ENCODE data around the gene P2RX3.

P2RX3 gene

GRCh38 chr11:57342702-57343101, 4.5 kb downstream of the P2RX3 start:
- H3K4me1 ChIP-seq (ENCODE audit: control insufficient read depth, insufficient read depth, low read length): peaks cover 23% of the 10 kb centered on the region
- no peaks in the 10 kb centered on the region for H3K36me3 ChIP-seq (ENCODE audit: control insufficient read depth, insufficient read depth, low read length)
- H3K27ac ChIP-seq (ENCODE audit: low read depth, low read length): no peak overlapping the region
- no peak overlapping the region for H3K4me3 ChIP-seq (ENCODE audit: low read depth, low read length)
- no peaks in the 10 kb centered on the region for H3K9me3 ChIP-seq (ENCODE audit: control insufficient read depth, insufficient read depth, low read length)
- no peak overlapping the region for H3K9ac ChIP-seq (ENCODE audit: low read depth, low read length)
- peaks cover 17% of the 10 kb centered on the region; the same call in 1 of the 2 replicates for H3K27me3 ChIP-seq (ENCODE audit: control insufficient read depth, insufficient read depth, low read length)

DNA sequence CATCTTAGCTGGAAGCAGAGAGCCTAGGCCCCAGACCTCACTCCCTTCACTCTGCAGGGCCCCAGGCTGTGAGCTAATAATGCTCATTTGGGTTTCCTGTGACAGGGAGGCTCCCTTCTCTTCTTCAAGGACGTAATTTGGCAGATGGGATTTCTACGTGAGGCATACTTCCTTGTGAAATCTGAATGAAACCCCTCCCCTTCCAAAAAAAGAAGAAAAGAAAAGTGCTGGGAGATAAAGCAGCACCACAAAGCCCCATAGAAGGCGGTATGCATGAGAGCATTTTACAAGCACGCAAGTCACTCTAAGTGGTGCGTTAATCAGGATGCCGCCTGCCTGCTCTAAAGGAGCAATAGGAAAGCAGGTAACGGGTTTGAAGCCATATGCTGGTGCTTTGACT, 5.7 kb downstream of the P2RX3 start:
- Histone ChIP-seq H3K4me1 (ENCODE audit: control insufficient read depth, insufficient read depth, low read length) (peaks cover 23% of the 10 kb centered on the region), H3K4me3 (ENCODE audit: low read depth, low read length) (no peak overlapping the region), H3K27ac (ENCODE audit: low read depth, low read length) (no peak overlapping the region), H3K27me3 (ENCODE audit: control insufficient read depth, insufficient read depth, low read length) (peaks cover 22% of the 10 kb centered on the region; the same call in 1 of the 2 replicates), H3K9ac (ENCODE audit: low read depth, low read length) (no peak overlapping the region), H3K36me3 (ENCODE audit: control insufficient read depth, insufficient read depth, low read length) (no peaks in the 10 kb centered on the region), H3K9me3 (ENCODE audit: control insufficient read depth, insufficient read depth, low read length) (no peaks in the 10 kb centered on the region)

- Histone ChIP-seq H3K36me3 (ENCODE audit: control insufficient read depth, insufficient read depth, low read length) (no peaks in the 10 kb centered on the region), H3K27me3 (ENCODE audit: control insufficient read depth, insufficient read depth, low read length) (peaks cover 22% of the 10 kb centered on the region; the same call in 1 of the 2 replicates), H3K4me1 (ENCODE audit: control insufficient read depth, insufficient read depth, low read length) (peaks cover 23% of the 10 kb centered on the region), H3K9me3 (ENCODE audit: control insufficient read depth, insufficient read depth, low read length) (no peaks in the 10 kb centered on the region), H3K9ac (ENCODE audit: low read depth, low read length) (no peak overlapping the region), H3K4me3 (ENCODE audit: low read depth, low read length) (no peak overlapping the region), H3K27ac (ENCODE audit: low read depth, low read length) (no peak overlapping the region)
Observed at GRCh38 chr11:57344826-57345225, 6.7 kb downstream of the P2RX3 start.

DNA sequence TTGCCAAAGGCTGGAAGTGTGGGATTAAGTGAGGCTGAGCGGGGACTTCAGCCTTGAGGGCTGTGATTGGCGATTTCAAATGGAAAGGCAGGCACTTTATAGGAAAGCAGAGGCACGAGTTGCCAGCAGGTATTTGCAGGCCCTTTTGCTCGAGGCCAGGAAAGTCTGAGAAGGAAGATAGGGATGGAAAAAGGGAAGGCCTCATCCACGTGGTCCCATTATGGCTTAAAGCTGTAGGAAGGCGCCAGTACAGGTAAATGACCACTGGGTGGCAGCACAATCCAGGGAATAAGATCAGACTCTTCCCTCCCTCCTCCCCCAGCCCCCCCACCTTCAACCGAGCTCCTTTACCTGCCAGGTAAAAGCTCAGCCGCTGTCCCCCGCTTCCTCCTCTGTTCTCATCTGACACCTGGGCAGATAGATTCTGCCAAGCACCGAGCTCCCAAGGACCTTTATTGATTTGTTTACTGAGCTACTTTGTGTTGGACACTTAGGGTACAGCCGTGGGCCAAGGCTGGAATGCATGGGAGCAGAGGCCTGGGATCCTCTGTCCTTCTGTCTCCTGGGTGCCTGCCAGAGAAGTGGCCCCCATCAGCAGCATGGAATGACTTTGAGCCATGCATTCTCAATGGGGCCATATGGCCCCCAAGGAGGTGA, 7.5 kb downstream of the P2RX3 start:
- Histone ChIP-seq H3K36me3 (ENCODE audit: control insufficient read depth, insufficient read depth, low read length) (no peaks in the 10 kb centered on the region), H3K4me3 (ENCODE audit: low read depth, low read length) (no peak overlapping the region), H3K27ac (ENCODE audit: low read depth, low read length) (no peak overlapping the region), H3K9ac (ENCODE audit: low read depth, low read length) (peak overlapping the region; percentile 16; the same call in 1 of the 2 replicates), H3K4me1 (ENCODE audit: control insufficient read depth, insufficient read depth, low read length) (peaks cover 16% of the 10 kb centered on the region), H3K27me3 (ENCODE audit: control insufficient read depth, insufficient read depth, low read length) (peaks cover 19% of the 10 kb centered on the region; the same call in 1 of the 2 replicates), H3K9me3 (ENCODE audit: control insufficient read depth, insufficient read depth, low read length) (no peaks in the 10 kb centered on the region)

DNA sequence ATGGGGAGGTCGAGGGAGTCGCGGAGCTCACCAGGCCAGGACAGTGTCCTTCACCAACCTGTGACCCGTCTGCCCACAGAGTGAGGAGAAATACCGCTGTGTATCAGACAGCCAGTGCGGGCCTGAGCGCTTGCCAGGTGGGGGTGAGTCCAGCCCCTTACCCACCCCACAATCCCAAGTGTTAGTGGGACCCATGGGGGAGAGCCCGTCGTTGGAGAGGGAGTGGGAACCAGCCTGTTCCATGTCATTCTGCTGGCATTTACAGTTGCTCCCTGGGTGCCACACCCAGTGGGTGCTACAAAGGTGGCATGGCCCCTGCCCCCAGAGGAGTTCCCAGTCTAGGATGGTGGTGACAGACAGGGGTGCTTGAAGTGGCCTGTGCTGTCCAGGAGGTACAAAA, 9.2 kb downstream of the P2RX3 start:
- Histone ChIP-seq H3K9ac (ENCODE audit: low read depth, low read length) (no peak overlapping the region), H3K9me3 (ENCODE audit: control insufficient read depth, insufficient read depth, low read length) (no peaks in the 10 kb centered on the region), H3K27me3 (ENCODE audit: control insufficient read depth, insufficient read depth, low read length) (peaks cover 11% of the 10 kb centered on the region; the same call in 1 of the 2 replicates), H3K4me1 (ENCODE audit: control insufficient read depth, insufficient read depth, low read length) (peaks cover 16% of the 10 kb centered on the region), H3K36me3 (ENCODE audit: control insufficient read depth, insufficient read depth, low read length) (no peaks in the 10 kb centered on the region), H3K27ac (ENCODE audit: low read depth, low read length) (no peak overlapping the region), H3K4me3 (ENCODE audit: low read depth, low read length) (no peak overlapping the region)

DNA sequence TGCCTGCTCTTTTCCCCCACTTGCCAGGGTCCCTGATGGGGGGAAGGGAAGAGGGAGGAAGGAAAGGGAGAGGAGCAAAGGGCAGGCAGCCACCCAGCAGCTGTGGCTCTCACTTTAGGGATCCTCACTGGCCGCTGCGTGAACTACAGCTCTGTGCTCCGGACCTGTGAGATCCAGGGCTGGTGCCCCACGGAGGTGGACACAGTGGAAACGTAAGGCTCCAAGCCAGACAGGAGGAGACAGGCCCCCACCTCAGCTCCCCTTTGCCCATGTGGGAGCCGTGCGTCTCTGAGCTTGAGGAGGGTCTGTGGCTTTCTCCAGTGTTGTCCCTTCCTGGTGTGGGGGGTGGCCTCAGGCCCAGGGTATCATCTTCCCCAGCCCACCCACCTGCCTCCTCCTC, 9.9 kb downstream of the P2RX3 start:
- no peaks in the 10 kb centered on the region for H3K36me3 ChIP-seq (ENCODE audit: control insufficient read depth, insufficient read depth, low read length)
- no peaks in the 10 kb centered on the region for H3K9me3 ChIP-seq (ENCODE audit: control insufficient read depth, insufficient read depth, low read length)
- H3K9ac ChIP-seq (ENCODE audit: low read depth, low read length): no peak overlapping the region
- H3K4me1 ChIP-seq (ENCODE audit: control insufficient read depth, insufficient read depth, low read length): peaks cover 13% of the 10 kb centered on the region
- peaks cover 11% of the 10 kb centered on the region; the same call in 1 of the 2 replicates for H3K27me3 ChIP-seq (ENCODE audit: control insufficient read depth, insufficient read depth, low read length)
- no peak overlapping the region for H3K27ac ChIP-seq (ENCODE audit: low read depth, low read length)
- H3K4me3 ChIP-seq (ENCODE audit: low read depth, low read length): no peak overlapping the region

DNA sequence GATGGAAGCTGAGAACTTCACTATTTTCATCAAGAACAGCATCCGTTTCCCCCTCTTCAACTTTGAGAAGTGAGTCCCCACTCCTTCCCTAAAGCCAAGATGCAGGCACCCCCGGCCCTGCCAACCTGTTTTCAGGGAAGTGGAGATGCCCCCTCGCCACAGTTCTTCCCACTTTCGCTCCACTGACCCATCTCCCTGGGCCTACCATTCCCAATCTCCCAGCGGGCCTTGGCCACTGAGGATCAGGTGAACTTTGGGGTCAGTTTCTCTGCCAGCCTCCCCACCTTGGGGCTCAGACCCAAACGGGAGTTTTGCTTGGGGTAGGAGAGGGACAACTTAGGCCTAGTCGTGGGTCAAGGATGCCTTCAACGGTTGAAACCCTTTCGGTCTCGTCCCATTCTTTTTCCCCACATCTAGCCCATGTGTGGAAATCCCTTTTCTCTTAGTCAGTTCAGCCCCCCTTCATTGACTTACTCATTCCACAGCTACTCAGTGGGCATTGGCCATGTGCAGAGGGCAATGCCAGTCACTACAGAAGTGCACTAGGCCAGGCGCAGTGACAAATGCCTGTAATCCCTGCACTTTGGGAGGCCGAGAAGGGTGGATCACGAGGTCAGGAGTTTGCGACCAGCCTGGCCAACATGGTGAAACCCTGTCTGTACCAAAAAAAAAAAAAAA, 10.6 kb downstream of the P2RX3 start:
- Histone ChIP-seq H3K9ac (ENCODE audit: low read depth, low read length) (no peak overlapping the region), H3K9me3 (ENCODE audit: control insufficient read depth, insufficient read depth, low read length) (no peaks in the 10 kb centered on the region), H3K27ac (ENCODE audit: low read depth, low read length) (no peak overlapping the region), H3K4me1 (ENCODE audit: control insufficient read depth, insufficient read depth, low read length) (peaks cover 10% of the 10 kb centered on the region), H3K36me3 (ENCODE audit: control insufficient read depth, insufficient read depth, low read length) (no peaks in the 10 kb centered on the region), H3K27me3 (ENCODE audit: control insufficient read depth, insufficient read depth, low read length) (peaks cover 11% of the 10 kb centered on the region; the same call in 1 of the 2 replicates), H3K4me3 (ENCODE audit: low read depth, low read length) (no peak overlapping the region)

GRCh38 chr11:57349491-57350274, 11.5 kb downstream of the P2RX3 start:
- no peaks in the 10 kb centered on the region for H3K36me3 ChIP-seq (ENCODE audit: control insufficient read depth, insufficient read depth, low read length)
- H3K27ac ChIP-seq (ENCODE audit: low read depth, low read length): no peak overlapping the region
- H3K9ac ChIP-seq (ENCODE audit: low read depth, low read length): no peak overlapping the region
- H3K4me3 ChIP-seq (ENCODE audit: low read depth, low read length): peak overlapping the region; percentile 54
- H3K4me1 ChIP-seq (ENCODE audit: control insufficient read depth, insufficient read depth, low read length): peaks cover 8% of the 10 kb centered on the region
- H3K9me3 ChIP-seq (ENCODE audit: control insufficient read depth, insufficient read depth, low read length): no peaks in the 10 kb centered on the region
- H3K27me3 ChIP-seq (ENCODE audit: control insufficient read depth, insufficient read depth, low read length): peaks cover 10% of the 10 kb centered on the region; the same call in 1 of the 2 replicates

DNA sequence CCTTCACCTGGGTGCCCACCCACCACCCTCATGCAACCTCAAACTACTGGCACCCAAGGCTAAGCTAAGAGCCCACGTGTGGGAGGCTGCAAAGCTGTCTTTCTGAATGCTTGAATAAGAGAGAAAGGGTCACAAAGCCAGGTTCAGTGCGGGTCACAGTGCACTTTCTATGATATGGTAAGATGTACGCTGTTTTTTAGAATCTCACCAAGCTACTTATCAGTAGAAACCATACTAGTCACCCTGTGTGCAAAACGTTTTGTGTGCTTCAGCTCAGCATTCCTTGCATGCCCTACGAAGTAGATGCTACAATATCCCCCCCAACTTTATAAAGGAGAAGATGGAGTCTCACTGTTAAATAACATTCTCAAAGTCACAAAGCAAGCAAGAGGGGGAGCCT, 14.9 kb downstream of the P2RX3 start:
- no peaks in the 10 kb centered on the region for H3K9me3 ChIP-seq (ENCODE audit: control insufficient read depth, insufficient read depth, low read length)
- H3K9ac ChIP-seq (ENCODE audit: low read depth, low read length): no peak overlapping the region

DNA sequence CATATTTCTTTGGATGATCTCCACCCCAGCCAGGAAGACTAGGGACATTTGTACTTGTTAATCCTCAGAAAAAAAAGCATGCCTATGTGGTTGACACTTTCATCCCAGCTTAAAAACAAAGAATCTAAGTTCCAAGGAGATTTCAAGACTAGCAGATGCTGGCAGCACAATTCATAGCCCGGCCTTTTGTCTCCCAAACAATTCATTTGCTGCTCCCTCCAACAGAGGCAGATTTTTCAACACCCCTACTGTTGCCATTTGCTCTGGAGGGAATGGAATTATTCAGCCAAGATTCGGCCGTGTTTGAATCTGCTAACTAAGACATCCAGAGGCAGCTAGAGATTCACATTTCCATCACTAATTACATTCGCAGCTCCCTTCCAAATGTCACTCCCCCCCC, 15.3 kb downstream of the P2RX3 start:
- H3K9ac ChIP-seq (ENCODE audit: low read depth, low read length): no peak overlapping the region
- H3K4me3 ChIP-seq (ENCODE audit: low read depth, low read length): no peak overlapping the region
- no peaks in the 10 kb centered on the region for H3K36me3 ChIP-seq (ENCODE audit: control insufficient read depth, insufficient read depth, low read length)
- peaks cover 5% of the 10 kb centered on the region; the same call in 1 of the 2 replicates for H3K4me1 ChIP-seq (ENCODE audit: control insufficient read depth, insufficient read depth, low read length)
- H3K27ac ChIP-seq (ENCODE audit: low read depth, low read length): no peak overlapping the region
- H3K9me3 ChIP-seq (ENCODE audit: control insufficient read depth, insufficient read depth, low read length): no peaks in the 10 kb centered on the region
- no peaks in the 10 kb centered on the region for H3K27me3 ChIP-seq (ENCODE audit: control insufficient read depth, insufficient read depth, low read length)

More for the DNA sequence above, 14.9 kb downstream of the P2RX3 start:
- Histone ChIP-seq H3K4me3 (ENCODE audit: low read depth, low read length) (no peak overlapping the region), H3K4me1 (ENCODE audit: control insufficient read depth, insufficient read depth, low read length) (peaks cover 5% of the 10 kb centered on the region; the same call in 1 of the 2 replicates), H3K27me3 (ENCODE audit: control insufficient read depth, insufficient read depth, low read length) (peaks cover 1% of the 10 kb centered on the region; the same call in 1 of the 2 replicates), H3K27ac (ENCODE audit: low read depth, low read length) (no peak overlapping the region), H3K36me3 (ENCODE audit: control insufficient read depth, insufficient read depth, low read length) (no peaks in the 10 kb centered on the region)
